Right cardiac atrium (tissue), 5 donors: ENCODE data around the gene MT1X. TPM values are rescaled to one million over a fixed set of nuclear protein-coding genes. Genes with fewer than 3 reads are reported as not detected.

Source experiments
- ATAC-seq, 2 donors: fragments of 200-7000 bp; cut with Tn5 transposase; one replicate each; pipeline versions ENCODE4 v1.8.0 to v1.9.1; 2020; ENCODE audit warnings: moderate library complexity in 2 of 2, mild to moderate bottlenecking in 1 of 2
- DNase-seq, 3 donors: peaks; one replicate each; pipeline ENCODE4 v3.0.0-alpha.2; 2020
- H3K27ac ChIP-seq: one replicate; pipeline ENCODE4 v1.5.1; 2013; ENCODE audit warnings: mild to moderate bottlenecking, low read length, control low read depth, moderate library complexity
- H3K27me3 ChIP-seq: one replicate; pipeline ENCODE4 v1.6.1; 2013; ENCODE audit not compliant: control insufficient read depth, insufficient read depth
- H3K4me1 ChIP-seq: one replicate; pipeline ENCODE4 v1.6.1; 2013; ENCODE audit warnings: low read length; ENCODE audit not compliant: control insufficient read depth, insufficient read depth
- H3K4me3 ChIP-seq: one replicate; pipeline ENCODE4 v1.5.1; 2013; ENCODE audit warnings: low read length, control low read depth
- H3K9me3 ChIP-seq: one replicate; pipeline ENCODE4 v1.6.1; 2013; ENCODE audit warnings: low read length; ENCODE audit not compliant: control insufficient read depth
- WGBS: extraction: QIAGEN DNeasy Blood & Tissue Kit; methylation state at CpG from one replicate; pipeline ENCODE4 v1.1.7; 2013; 5-methylcytosine and 5-hydroxymethylcytosine counted together
- intact Hi-C, 4 donors: fragments of 100-400 bp; cut with DNase I; formaldehyde crosslinking; loops; one replicate each; pipeline versions ENCODE4 v1.11.0 to v1.14.0; 2022 to 2023
- polyA plus RNA-seq: library from polyadenylated mRNA; stranded (reverse); fragments of 200-250 nt; gene quantifications from one replicate; pipeline ENCODE4 v1.2.3, GENCODE V29; 2013
- total RNA-seq, 4 donors: library from RNA; stranded (reverse); fragmentation: NEBNext Ultra II Directional; extraction: Animal tissue kit (Norgen Biotek cat#: 25700); gene quantifications; one replicate each; pipeline ENCODE4 v1.2.1, GENCODE V29; 2021
- donor health status: healthy with polysubstance abuse.
- donor health status: DM: no; HTN: yes; CAD: no.
- donor health status: DM: no; HTN: no; CAD: no.
- donor health status: DM: no; HTN: yes; CAD: no; lungs with severe emphysema.
- donor health status: DM: yes; HTN: yes; CAD: no.

MT1X gene
- total and polyA plus RNA-seq, 5 donors: 75.7 to 367 (median 219) TPM

DNA sequence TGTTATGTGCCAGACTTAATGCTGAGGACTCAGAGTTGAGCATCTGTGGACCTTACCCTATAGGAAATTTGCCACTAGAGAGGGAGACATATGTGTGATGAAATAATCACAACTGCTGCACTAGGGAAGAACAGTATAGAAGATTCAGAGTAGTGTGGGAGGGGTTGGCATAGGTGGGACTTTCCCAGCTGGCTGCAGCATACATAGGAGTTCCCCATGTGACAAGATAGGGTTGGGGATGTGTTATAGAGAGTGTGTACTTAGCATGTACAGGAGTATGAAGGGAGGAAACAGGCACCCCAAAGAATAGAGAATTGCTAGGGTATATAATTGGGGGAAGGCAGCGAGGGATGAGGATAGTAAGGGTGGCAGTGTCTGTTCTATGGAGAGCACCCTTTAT, 50.6 kb downstream of the MT1X start:
- ATAC-seq (no peak), DNase-seq (no peak)
- H3K4me1 ChIP-seq: peaks cover 8% of the 10 kb centered on the region
- H3K4me3 ChIP-seq: no peak overlapping the region
- intact Hi-C loops: no loop called here
- 96% methylated on average over 1 of the region's 1 CpG for WGBS
- H3K27me3 ChIP-seq: no peaks in the 10 kb centered on the region
- H3K9me3 ChIP-seq: no peaks in the 10 kb centered on the region
- H3K27ac ChIP-seq: no peak overlapping the region

Other genes starting within 250 kb of the MT1X start
- gene NUDT21, start 231.1 kb upstream of the MT1X start, total RNA-seq: 10 to 100 TPM; 72.9 to 80.7 (median 75.2) TPM
- 23.0 TPM for gene NUDT21, start 231.1 kb upstream of the MT1X start, polyA plus RNA-seq
- 10 to 100 TPM; 28.4 to 32.8 (median 30.2) TPM for gene OGFOD1, start 230.9 kb upstream of the MT1X start, total RNA-seq
- gene OGFOD1, start 230.9 kb upstream of the MT1X start, polyA plus RNA-seq: 15.5 TPM
- gene BBS2, start 162.4 kb upstream of the MT1X start, total RNA-seq: 10 to 100 TPM; 31.4 to 55.9 (median 39.8) TPM
- 37.7 TPM for gene BBS2, start 162.4 kb upstream of the MT1X start, polyA plus RNA-seq
- gene MT4, start 117.4 kb upstream of the MT1X start, total RNA-seq: not detected
- gene MT4, start 117.4 kb upstream of the MT1X start, polyA plus RNA-seq: not detected
- gene MT3, start 92.9 kb upstream of the MT1X start, total RNA-seq: 1 to 10 TPM; 2.0 to 6.1 (median 3.3) TPM
- gene MT3, start 92.9 kb upstream of the MT1X start, polyA plus RNA-seq: 24.7 TPM
- 100 to 1,000 TPM in 1 of 4 donors, 10 to 100 TPM in 3; 55.6 to 154 (median 83.4) TPM for gene MT2A, start 73.9 kb upstream of the MT1X start, total RNA-seq
- gene MT2A, start 73.9 kb upstream of the MT1X start, polyA plus RNA-seq: 140 TPM
- gene MT1E, start 56.7 kb upstream of the MT1X start, total RNA-seq: 10 to 100 TPM; 58.7 to 88.4 (median 68.4) TPM
- gene MT1E, start 56.7 kb upstream of the MT1X start, polyA plus RNA-seq: 129 TPM
- 10 to 100 TPM in 1 of 4 donors, 1 to 10 TPM in 3; 3.0 to 26.7 (median 6.6) TPM for gene MT1M, start 49.8 kb upstream of the MT1X start, total RNA-seq
- gene MT1M, start 49.8 kb upstream of the MT1X start, polyA plus RNA-seq: 18.0 TPM
- 10 to 100 TPM in 1 of 4 donors, 1 to 10 TPM in 3; 1.6 to 27.5 (median 6.0) TPM for gene MT1A, start 43.8 kb upstream of the MT1X start, total RNA-seq
- gene MT1A, start 43.8 kb upstream of the MT1X start, polyA plus RNA-seq: 73.4 TPM
- not detected for gene MT1B, start 30.6 kb upstream of the MT1X start, total RNA-seq
- not detected for gene MT1B, start 30.6 kb upstream of the MT1X start, polyA plus RNA-seq
- gene MT1F, start 24.5 kb upstream of the MT1X start, total RNA-seq: 1 to 10 TPM; 1.3 to 3.9 (median 2.7) TPM
- gene MT1F, start 24.5 kb upstream of the MT1X start, polyA plus RNA-seq: 3.7 TPM
- gene MT1G, start 14.4 kb upstream of the MT1X start, total RNA-seq: 1 to 10 TPM in 1 of 4 donors, under 1 TPM in 1, not detected in 2; 0.71 to 1.1 TPM
- 8.0 TPM for gene MT1G, start 14.4 kb upstream of the MT1X start, polyA plus RNA-seq
- not detected for gene MT1H, start 12.7 kb upstream of the MT1X start, total RNA-seq
- gene MT1H, start 12.7 kb upstream of the MT1X start, polyA plus RNA-seq: not detected
- gene NUP93, start 47.7 kb downstream of the MT1X start, total RNA-seq: 10 to 100 TPM; 26.7 to 36.0 (median 30.4) TPM
- gene NUP93, start 47.7 kb downstream of the MT1X start, polyA plus RNA-seq: 18.9 TPM
- not detected for gene SLC12A3, start 182.7 kb downstream of the MT1X start, total RNA-seq
- gene SLC12A3, start 182.7 kb downstream of the MT1X start, polyA plus RNA-seq: not detected
- 100 to 1,000 TPM in 3 of 4 donors, 10 to 100 TPM in 1; 98.6 to 126 (median 118) TPM for gene HERPUD1, start 249.7 kb downstream of the MT1X start, total RNA-seq
- gene HERPUD1, start 249.7 kb downstream of the MT1X start, polyA plus RNA-seq: 94.6 TPM